SU-DHL-6 (cell line): Measurements from ENCODE around the gene ITGA11.

Experiments
- H2AFZ ChIP-seq: fragments of 200-600 bp; sonication (generic); 2 replicates; pipeline ENCODE4 v1.6.1; 2014; ENCODE audit warnings: low read depth, mild to moderate bottlenecking, moderate library complexity, mixed read lengths, antibody characterized with exemption, low read length; ENCODE audit not compliant: severe bottlenecking
- H3F3A ChIP-seq: fragments of 200-600 bp; shearing (Covaris generic); 2 replicates; pipeline ENCODE4 v1.6.0; 2016; ENCODE audit warnings: antibody characterized with exemption, mild to moderate bottlenecking; ENCODE audit not compliant: insufficient read depth
- H3K27ac ChIP-seq: fragments of 200-600 bp; sonication (generic); 2 replicates; pipeline ENCODE4 v1.5.1; 2016; ENCODE audit warnings: low read depth, mild to moderate bottlenecking, low read length, moderate library complexity, mixed read lengths
- H3K27me3 ChIP-seq: fragments of 200-600 bp; sonication (generic), shearing (Covaris generic); 2 replicates; pipeline ENCODE4 v1.6.0; 2014; ENCODE audit warnings: mild to moderate bottlenecking, low read length
- H3K36me3 ChIP-seq: fragments of 200-600 bp; sonication (generic); 2 replicates; pipeline ENCODE4 v1.6.1; 2014; ENCODE audit warnings: mild to moderate bottlenecking, low read length, mixed read lengths
- H3K4me2 ChIP-seq: fragments of 300-600, 200-600 bp; shearing (Covaris generic), sonication (generic); 2 replicates; pipeline ENCODE4 v1.6.0; 2014; ENCODE audit warnings: low read length, low read depth, mild to moderate bottlenecking; ENCODE audit not compliant: poor library complexity, severe bottlenecking
- H3K4me3 ChIP-seq: fragments of 200-600 bp; sonication (generic); 2 replicates; pipeline ENCODE4 v1.5.1; 2014; ENCODE audit warnings: antibody characterized with exemption, low read length, mild to moderate bottlenecking, mixed read lengths; ENCODE audit not compliant: insufficient read depth, poor library complexity, severe bottlenecking
- H3K79me2 ChIP-seq: fragments of 200-600 bp; sonication (generic); 2 replicates; pipeline ENCODE4 v1.6.1; 2014; ENCODE audit warnings: mild to moderate bottlenecking, low read length, moderate library complexity; ENCODE audit not compliant: insufficient read depth
- H3K9ac ChIP-seq: fragments of 200-600 bp; sonication (generic); 2 replicates; pipeline ENCODE4 v1.7.0; 2014; ENCODE audit warnings: mild to moderate bottlenecking, low read length
- H3K9me2 ChIP-seq: fragments of 200-600 bp; sonication (generic); replicated peaks from 2 replicates; pipeline ENCODE4 v1.6.1; 2014; ENCODE audit warnings: low read length; ENCODE audit not compliant: insufficient read depth
- H3K9me3 ChIP-seq: fragments of 200-600 bp; sonication (generic); 2 replicates; pipeline ENCODE4 v1.6.1; 2014; ENCODE audit warnings: low read length, mixed read lengths; ENCODE audit not compliant: insufficient read depth
- H4K20me1 ChIP-seq: fragments of 200-600 bp; sonication (generic); 2 replicates; pipeline ENCODE4 v1.6.1; 2014; ENCODE audit warnings: low read depth, mild to moderate bottlenecking, antibody characterized with exemption, low read length, moderate library complexity, mixed read lengths
- EZH2phosphoT487 ChIP-seq: fragments of 200-600 bp; sonication (generic), shearing (Covaris generic); conservative IDR thresholded peaks from 2 replicates; pipeline ENCODE4 v1.6.1; 2018; ENCODE audit warnings: mild to moderate bottlenecking, antibody characterized with exemption, low read length, moderate library complexity, mixed read lengths
- TF ChIP-seq, protein P1 (sequence below): fragments of 200-600 bp; sonication (generic); IDR thresholded peaks from one replicate; pipeline ENCODE4 v1.5.1; 2017; ENCODE audit warnings: antibody characterized with exemption, mild to moderate bottlenecking, low read length, moderate library complexity; ENCODE audit not compliant: insufficient read depth, poor library complexity, severe bottlenecking

ITGA11 gene

DNA sequence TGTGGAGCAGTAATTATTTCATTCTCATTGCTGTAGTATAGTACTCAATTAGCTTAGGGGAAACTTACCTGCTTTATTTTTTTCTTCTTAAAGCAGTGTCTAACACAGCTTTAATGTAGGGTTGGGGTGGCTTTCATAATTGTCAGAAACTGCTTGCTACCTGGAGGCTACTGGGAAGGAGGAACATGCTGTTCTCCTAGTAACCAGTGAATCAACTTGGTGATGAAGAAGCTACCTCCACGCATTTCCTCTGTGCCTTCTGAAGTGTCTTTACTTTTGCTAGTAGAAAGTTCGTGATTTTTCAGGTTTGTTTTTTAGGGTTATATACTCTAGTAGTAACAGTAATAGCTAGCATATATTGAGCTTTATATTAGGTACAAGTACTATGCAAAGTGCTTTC, 142.9 kb downstream of the ITGA11 start:
- Histone ChIP-seq H3F3A (no peaks in the 10 kb centered on the region), H3K4me3 (no peak overlapping the region), H3K9me2 (no peaks in the 10 kb centered on the region), H3K36me3 (peaks cover 45% of the 10 kb centered on the region), H3K4me2 (no peak overlapping the region), H3K79me2 (peaks cover 90% of the 10 kb centered on the region), H3K27me3 (no peaks in the 10 kb centered on the region), H4K20me1 (peaks cover 34% of the 10 kb centered on the region), H3K9me3 (no peaks in the 10 kb centered on the region), H3K27ac (no peak overlapping the region), H2AFZ (no peak overlapping the region), H3K9ac (no peak overlapping the region)
- TF ChIP-seq, protein P1, sequence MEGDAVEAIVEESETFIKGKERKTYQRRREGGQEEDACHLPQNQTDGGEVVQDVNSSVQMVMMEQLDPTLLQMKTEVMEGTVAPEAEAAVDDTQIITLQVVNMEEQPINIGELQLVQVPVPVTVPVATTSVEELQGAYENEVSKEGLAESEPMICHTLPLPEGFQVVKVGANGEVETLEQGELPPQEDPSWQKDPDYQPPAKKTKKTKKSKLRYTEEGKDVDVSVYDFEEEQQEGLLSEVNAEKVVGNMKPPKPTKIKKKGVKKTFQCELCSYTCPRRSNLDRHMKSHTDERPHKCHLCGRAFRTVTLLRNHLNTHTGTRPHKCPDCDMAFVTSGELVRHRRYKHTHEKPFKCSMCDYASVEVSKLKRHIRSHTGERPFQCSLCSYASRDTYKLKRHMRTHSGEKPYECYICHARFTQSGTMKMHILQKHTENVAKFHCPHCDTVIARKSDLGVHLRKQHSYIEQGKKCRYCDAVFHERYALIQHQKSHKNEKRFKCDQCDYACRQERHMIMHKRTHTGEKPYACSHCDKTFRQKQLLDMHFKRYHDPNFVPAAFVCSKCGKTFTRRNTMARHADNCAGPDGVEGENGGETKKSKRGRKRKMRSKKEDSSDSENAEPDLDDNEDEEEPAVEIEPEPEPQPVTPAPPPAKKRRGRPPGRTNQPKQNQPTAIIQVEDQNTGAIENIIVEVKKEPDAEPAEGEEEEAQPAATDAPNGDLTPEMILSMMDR, result no peak
- TF ChIP-seq EZH2phosphoT487, result no peak

DNA sequence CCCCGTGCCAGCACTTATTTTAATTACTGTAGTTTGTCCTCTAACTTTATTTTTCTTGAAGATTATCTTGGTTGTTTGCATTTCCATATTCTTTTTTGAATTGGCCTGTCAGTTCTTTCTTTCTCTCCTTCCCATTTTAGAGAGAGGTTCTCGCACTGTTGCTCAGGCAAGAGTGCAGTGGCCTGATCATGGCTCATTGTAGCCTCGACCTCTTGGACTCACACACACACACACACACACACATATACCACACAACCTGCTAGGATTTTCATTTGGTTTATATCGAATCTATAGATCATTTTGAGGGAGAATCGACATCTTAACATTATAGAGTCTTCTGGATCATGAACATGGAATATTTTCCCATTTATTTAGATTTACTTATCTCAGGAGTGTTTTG, 145.7 kb downstream of the ITGA11 start:
- Histone ChIP-seq H3F3A (no peaks in the 10 kb centered on the region; the same call in 1 of the 2 replicates), H3K4me3 (no peak overlapping the region), H4K20me1 (peaks cover 40% of the 10 kb centered on the region), H3K36me3 (peaks cover 43% of the 10 kb centered on the region), H3K27me3 (no peaks in the 10 kb centered on the region), H3K9ac (no peak overlapping the region), H3K4me2 (no peak overlapping the region), H3K27ac (no peak overlapping the region), H3K79me2 (peaks cover 100% of the 10 kb centered on the region), H2AFZ (no peak overlapping the region), H3K9me2 (no peaks in the 10 kb centered on the region), H3K9me3 (no peaks in the 10 kb centered on the region)
- TF ChIP-seq, protein P1, result no peak
- TF ChIP-seq EZH2phosphoT487, result no peak

DNA sequence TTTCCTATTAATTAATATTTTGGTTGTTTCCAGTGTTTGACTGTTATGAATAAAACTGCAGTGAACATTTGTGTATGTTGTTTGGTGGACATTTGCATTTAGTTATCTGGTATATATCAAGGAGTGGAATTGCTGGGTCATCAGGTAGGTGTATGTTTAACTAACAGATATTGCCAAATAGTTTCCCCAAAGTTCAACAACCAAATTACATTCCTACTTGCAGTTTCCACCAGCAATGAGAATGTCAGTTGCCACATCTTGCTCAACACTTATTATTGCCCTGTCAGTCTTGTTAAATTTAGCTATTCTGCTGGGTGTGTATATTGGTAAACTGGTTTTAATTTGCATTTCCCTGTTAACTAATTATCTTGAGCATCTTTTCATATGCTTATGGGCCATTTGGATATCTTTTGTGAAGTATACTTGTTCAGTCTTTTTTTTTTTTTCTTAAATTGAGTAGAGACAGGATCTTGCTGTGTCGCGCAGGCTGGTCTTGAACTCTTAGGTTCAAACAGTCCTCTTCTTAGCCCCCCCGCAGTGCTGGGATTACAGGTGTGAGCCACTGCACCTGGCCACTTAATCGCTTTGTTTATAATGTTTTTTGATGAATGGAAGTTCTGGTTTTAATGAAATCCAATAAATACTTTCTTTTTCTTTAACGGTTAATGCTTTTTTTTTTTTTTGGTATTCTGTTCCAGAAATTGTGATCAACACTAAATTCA, 146.5 kb downstream of the ITGA11 start:
- Histone ChIP-seq H3K27ac (no peak overlapping the region), H3K9ac (no peak overlapping the region), H3F3A (no peaks in the 10 kb centered on the region; the same call in 1 of the 2 replicates), H3K4me2 (no peak overlapping the region), H3K9me2 (no peaks in the 10 kb centered on the region), H2AFZ (no peak overlapping the region), H3K79me2 (peaks cover 100% of the 10 kb centered on the region), H3K4me3 (no peak overlapping the region), H3K36me3 (peaks cover 36% of the 10 kb centered on the region), H3K27me3 (no peaks in the 10 kb centered on the region), H3K9me3 (no peaks in the 10 kb centered on the region), H4K20me1 (peaks cover 35% of the 10 kb centered on the region)
- TF ChIP-seq EZH2phosphoT487, result no peak
- TF ChIP-seq, protein P1, result no peak
